GM19468 (cell line): Measurements from ENCODE around the gene PEMT.
"Not testable (repeated sequence)": the region's sequence is repeated elsewhere in the genome, so short reads cannot be mapped to it uniquely, and the experiment has no call there.

Source experiments
- ATAC-seq: cut with Tn5 transposase; IDR thresholded peaks from one replicate; pipeline ENCODE4 v1.9.1; 2021; ENCODE audit warnings: mild to moderate bottlenecking, moderate library complexity, moderate number of reproducible peaks; ENCODE audit not compliant: unreplicated experiment; ENCODE audit errors: extremely low read depth

PEMT gene

DNA sequence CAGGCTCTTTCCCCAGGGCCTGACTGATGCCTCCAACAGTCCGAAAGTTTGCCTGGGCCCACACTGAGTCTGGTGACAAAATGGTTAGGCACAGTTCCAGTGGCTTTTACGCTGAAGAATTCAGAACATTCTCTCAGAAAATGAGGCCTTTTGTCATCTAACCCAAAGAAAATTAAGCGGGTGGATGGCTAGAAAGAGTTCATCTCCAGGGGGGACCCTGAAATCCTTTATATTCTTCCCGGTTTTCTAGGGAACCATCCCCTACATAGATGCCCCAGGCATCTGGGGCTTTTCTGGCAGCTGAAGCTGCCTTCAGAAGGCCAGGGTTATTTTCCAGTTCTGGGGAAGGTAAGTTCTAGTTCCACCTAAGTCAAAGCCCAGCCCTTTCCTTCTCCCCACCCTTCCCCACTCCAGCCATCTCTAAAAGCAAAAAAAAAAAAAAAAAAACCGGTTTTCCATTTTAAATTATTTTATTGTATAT lies 97.5 kb downstream of the PEMT start:
- no peak for ATAC-seq

DNA sequence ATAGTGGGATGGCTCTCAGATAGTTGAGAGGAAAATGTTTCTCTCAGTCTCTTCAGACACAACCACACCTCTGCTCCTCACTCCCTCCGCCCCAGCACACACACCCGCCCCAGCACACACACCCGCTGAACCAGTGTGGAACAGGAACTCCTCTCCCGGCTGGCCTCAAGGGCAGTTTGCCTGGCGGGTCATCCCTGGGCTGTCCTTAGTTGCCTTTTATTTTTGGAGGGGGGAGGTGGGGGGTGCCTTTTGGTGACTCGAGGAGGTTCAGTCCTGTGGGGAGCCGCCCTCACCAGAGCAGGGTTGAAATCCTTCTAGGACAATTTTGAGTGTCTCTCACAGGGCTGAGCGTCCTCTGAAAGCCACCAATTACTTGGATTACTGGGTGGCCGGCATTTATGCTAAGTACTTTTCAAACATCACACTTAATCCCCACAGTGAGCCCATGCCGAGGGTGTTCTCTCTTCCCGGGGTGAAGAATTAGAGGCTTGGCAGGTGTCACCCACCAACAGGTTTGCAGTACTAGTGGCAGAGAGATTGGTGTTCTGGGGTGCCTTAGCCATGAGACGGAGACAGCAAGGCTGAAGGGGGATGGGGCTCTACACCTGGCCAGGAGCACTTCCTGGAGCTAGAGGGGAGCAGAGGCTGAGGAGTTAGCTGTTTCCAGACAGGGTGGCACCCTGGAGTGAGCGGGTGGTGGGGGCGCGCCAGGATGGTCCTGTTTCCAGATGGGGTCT lies 98.1 kb downstream of the PEMT start:
- no peak for ATAC-seq

DNA sequence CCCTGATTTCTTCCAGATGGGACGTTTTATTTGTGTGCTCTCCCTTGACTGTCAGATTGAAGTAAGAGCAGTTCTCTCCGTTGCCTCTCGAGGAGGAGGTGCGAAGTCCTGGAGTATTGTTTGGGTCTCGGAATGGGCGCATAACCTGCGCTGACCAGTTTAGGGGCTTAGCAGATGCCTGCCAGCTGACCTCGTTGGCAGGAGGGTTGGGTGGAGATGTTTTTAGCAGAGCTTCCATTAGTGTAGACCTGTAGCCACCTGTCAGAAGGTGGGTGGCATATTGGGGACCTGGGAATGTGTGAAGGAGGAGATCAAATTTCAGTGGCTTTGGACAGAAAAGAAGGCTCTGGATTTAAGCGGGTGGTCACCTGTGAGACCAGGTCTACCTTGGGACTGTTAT lies 98.9 kb downstream of the PEMT start:
- ATAC-seq, result no peak

DNA sequence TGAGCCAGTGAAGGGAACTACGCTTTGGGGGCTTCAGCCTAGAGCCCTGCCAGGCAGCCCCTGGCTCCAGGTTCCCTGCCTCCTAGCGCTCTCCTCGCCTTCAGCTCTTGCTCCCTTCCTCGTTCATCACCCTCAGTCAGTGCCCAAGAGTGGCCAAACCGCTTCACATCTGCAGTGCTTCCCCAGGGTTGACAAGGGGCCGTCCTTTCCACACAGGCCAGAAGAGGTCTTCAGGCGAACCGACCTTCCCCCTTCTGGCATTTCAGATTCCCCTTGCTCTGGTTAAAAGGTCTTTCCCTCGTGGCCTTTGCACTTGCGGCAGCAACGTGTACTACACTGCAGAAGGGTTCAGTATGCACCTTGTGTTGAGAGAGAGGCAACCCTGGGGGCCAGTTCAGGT lies 99.4 kb downstream of the PEMT start:
- ATAC-seq, result no peak

DNA sequence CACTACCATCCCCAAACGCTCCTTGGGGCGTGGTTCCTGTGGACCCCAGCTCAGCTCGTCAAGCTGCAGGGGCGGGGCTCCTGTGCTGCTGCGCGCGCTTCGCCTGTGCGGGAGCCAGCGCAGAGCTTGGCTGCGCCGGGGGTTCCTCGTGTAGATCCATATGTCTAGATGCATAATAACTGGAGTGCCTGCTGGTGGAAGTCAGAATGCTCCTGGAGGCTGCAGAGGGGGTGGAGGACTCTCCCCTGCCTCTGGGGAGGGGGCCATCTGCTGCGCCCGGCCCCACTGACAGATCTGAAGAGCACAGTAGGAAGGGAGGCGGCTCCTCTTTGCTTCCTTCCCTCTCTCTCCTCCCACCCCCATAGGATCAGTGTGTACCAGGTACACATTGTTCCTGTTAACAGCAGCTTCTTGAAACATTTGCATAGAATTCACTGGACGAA lies 99.9 kb downstream of the PEMT start:
- no peak for ATAC-seq

DNA sequence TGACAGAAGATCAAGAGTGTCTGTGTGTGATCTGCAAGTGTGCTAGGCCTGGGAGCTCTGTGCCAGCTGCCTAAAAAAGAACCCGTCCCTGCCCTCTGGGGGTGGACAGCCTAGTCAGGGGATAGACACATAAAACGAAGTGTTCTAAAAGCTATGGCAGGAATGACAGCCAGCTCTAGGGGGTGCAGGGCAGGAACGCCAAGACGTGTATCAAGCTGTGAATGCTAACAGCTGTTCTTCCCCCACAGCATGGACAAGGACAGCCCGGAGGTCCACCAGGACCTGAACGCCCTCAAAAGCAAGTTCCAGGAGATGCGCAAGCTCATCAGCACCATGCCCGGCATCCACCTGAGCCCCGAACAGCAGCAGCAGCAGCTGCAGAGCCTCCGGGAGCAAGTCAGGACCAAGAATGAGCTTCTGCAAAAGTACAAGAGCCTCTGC lies 100.5 kb downstream of the PEMT start:
- ATAC-seq, result no peak

DNA sequence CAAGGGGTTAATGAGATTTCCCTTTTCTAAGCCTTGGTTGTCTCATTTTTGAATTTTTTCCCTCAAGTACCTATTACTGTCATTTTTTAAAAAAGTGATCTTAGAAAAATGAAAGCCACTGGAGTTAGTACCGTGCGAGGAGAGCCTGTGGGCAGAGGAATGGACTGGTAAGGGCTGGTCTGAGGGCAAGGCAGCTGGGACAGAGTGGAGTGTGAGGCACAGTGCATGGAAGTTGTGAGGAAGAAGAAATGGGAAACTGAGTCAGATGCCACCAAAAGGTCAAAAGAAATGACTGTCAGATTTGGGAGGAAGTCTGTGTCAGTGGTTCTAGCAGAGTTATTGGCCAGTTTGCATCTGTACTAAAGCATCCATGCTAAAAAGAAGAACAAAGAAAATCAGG lies 103.5 kb downstream of the PEMT start:
- no peak for ATAC-seq

DNA sequence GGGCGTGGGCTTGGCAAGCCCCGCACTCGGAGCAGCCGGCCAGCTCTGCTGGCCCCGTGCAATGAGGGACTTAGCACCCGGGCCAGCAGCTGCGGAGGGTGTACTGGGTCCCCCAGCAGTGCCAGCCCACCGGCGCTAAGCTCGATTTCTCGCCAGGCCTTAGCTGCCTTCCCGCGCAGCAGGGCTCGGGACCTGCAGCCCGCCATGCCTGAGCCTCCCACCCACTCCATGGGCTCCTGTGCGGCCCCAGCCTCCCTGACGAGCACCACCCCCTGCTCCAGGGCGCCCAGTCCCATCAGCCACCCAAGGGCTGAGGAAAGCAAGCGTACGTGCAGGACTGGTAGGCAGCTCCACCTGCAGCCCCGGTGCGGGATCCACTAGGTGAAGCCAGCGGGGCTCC lies 105.1 kb downstream of the PEMT start:
- not testable (repeated sequence) for ATAC-seq

DNA sequence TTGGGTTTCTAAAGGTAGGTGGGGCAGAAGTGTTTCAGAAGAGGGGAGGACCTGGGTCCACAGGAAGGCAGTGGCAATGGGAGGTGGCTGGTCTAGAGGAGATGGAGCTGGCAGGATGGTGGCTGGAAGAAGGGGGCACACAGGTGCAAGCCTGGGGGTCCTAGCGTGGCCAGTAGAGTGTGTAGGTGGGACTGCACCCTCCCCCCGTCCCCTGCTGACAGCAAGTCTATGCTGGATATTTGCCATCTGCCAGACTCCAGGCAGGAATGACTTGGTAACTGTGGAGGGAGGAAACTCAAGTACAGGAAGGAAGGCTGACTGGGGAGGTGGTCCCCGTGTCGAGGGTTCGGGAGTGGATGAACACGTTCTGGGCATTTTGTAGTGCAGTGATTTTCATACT lies 106.1 kb downstream of the PEMT start:
- ATAC-seq, result no peak

DNA sequence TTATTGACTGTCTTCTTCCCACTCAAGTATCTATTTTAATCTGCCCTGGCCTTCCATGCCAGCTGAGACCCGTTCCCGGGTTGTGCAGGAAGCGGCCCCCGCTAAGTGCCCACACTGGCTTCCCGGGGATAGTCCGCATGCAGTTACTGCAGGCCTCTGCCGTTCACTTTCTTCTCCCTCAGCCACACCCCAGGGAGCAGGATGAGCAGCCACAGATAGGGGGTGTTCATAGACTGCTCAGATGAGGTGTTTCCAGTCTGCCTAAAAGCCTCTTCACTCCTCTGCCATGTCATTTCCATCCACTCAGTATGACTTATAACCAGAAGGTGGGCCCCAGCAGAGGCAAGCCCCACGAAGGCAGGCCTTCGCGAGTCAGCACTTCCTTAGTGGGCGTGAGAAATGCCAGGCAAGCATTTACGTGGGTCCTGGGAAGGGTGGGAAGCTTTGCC lies 107.0 kb downstream of the PEMT start:
- no peak for ATAC-seq

DNA sequence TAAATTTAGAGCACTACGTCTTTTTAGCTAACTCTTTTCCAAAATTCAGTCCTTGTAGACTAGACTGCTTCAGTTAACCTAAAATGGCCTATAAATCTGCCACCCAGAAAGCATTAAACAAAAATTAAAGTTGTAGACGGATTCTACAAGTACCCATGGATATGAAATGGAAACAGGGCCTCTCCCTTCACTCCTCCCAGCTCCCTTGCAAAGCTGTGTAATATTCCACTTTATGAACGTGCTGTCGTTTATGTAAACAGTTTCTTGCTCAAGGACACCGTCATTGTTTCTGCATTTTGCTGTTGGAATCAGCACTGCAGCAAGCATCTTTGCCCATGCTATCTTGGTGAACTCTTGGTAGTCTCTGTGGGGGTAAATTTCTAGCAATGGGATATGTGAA lies 109.6 kb downstream of the PEMT start:
- ATAC-seq, result no peak

DNA sequence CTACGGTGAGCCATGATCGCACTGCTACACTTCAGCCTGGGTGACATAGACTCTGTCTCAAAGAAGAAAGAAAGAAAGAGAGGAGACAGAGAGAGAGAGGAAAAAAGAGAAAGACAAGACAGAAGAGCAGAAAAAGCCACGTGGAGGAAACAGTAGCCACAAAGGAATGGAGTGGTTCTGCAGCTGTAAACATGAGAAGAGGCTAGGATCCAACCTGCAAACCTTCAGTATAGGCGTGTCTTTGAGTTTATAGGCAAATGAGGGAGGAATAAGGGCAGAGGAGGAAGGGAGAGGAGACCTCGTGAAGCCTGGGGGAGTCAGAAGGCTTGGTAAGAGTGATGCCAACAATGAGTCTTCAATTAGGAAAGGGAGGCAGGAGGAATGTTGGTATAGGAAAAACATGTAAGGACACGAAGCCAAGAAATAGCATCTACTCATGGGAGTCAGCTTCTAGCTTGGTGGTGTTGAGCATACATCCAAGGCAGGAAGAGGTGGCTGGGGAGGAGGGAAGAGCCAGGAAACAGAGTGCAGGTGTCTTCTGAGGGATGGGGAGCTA lies 110.8 kb downstream of the PEMT start:
- no peak for ATAC-seq

DNA sequence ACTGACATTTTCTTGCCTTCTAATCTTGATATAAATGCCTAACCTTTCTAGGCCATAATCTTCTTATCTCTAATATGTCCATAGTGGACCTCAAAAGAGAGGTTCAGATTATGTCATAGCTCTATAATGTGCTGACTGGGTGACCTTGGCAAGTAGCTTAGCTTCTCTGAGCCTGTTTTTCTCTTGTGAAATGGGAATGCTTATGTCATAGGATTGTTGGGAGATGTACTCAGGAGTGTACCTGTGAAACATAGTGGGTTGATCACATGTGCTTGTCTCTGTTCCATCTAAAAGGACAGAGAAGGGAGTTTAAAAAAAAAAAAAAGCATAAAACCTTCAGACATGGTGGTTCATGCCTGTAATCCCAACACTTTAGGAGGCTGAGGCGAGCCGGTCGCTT lies 112.3 kb downstream of the PEMT start:
- ATAC-seq, result no peak

DNA sequence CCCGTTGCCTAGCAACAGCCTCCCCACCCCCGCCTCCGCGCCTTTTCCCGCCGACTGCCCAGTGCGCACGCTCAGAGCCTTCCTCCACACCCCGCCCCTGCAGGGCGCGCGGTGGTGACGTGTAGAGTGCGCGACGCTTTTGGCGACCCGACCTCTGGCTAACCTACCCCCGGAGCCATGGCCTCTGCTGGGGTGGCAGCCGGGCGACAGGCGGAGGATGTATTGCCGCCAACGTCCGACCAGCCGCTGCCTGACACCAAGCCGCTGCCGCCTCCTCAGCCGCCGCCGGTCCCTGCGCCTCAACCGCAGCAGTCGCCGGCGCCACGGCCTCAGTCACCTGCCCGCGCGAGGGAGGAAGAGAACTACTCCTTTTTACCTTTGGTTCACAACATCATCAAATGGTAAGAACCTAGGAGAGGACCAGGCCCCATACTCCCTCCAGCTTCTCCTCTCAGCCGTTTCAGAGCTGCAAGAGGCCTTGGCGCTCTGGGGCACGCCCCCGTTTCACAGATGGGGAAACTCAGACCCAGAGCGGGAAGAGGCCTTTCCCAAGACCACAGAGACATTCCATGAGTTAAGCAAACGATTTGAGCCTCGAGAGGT lies 114.5 kb downstream of the PEMT start, which contains the start of gene MED9:
MED9 (plus strand) TSS at position 136 of the 603 bp plus-strand sequence; CDS start at position 178, 42 bp downstream.
- ATAC-seq, result no peak

DNA sequence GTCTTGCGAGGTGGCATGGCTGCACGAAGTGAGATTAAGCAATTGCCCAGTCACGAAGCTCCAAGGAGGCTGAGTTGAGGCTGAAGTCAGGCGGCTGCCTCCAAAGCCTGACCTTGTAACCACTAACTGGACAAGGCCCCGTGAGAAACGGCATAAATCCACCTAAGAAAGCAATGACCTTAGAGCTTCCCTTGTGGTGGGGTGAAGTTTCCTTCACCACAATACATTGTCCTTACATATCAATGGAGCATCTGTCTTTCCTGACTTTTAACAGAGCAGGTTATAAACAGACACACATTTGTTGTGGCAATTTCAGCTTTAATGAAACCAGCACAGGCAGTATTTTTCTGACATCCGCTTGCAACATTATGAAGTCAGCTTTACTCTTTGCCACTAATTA lies 117.2 kb downstream of the PEMT start:
- ATAC-seq, result no peak

DNA sequence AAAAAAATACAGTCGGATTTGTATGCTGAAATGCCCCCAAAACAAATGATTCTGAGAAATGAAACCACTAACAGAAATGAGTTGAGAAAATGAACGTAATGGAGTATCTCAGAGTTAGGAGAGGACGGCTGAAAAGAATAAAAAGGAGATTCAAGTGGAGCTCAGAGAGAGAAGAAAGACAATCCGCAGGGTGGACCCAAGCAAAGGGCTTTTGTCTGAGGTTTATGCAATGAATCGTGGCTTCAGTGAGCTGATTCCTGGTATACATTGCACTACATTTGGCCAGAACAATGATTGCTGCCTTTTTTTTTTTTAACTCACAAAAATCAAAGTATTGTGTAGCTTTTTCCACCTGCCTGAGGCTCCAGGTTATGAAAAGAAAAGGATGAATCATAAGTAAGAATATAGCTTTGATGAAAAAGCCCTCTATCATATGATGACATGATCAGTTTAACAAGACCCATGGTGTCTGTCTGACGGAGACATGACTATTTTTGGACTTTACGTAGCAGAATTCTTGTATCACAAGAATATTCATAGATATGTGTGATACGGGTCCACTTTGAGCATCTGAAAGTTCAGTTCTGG lies 119.1 kb downstream of the PEMT start:
- no peak for ATAC-seq

DNA sequence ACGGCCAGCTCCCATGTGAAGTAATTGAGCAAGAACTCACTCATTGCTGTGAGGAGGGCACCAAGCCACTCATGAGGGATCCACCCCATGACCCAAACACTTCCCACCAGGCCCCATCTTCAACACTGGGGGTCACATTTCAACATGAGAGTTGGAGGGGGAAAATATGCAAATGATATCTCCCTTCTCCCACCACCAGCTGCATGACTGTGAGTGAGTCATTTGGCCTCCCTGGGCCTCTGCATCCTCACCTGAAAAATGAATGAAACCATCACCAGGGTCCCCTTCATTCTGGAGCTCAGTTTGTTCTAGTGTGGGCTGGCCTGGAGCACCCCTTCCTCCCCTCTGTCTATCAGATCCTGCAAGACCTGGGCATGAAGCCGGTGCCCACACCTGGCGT lies 121.5 kb downstream of the PEMT start:
- ATAC-seq, result no peak

DNA sequence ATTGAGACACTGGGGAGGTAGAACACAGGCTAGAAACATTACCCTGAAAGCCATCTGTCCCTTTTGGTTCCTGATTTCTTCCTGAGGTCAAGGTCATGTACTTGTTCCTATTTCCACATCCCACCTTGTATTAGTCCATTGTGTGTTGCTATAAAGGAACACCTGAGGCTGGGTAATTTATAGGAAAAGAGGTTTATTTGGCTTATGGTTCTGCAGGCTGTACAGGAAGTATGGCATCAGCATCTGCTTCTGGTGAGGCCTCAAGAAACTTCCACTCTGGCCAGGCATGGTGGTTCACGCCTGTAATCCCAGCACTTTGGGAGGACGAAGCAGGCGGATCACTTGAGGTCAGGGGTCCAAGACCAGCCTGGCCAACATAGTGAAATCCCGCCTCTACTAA lies 122.2 kb downstream of the PEMT start:
- no peak for ATAC-seq

DNA sequence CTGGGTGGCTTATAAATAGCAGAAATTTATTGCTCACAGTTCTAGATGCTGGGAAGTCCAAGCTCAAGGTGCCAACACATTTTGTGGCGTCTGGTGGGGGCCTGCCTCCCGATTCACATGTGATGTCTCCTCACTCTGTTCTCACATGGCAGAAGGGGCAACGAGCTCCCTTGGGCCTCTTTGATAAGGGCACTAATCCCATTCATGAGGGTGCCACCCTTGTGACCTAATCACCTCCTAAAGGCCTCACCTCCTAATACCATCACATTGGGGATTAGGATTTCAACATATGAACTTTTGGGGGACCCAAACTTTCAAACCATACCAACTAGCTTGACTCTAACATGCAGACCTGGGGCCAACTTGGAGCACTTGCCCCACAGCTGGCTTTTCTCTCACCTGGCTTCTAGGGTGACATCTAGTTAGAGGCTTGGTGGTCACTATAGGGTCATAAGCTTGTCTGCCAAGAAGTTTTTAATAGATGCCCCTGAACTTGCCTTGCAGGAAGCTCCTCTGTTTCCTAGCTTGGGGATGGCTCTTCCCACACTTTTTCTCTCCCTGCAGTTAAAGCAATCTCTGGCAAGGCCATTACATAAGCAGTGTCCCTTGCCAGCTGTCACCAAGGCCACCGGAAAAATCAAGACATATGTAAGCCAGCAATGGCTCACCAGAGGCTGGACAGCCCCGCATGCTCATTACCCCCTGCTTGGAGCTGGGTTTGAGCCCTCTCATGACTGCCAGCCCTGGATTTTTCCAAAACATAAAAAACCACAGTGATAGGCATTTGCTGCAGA lies 123.1 kb downstream of the PEMT start:
- ATAC-seq, result no peak

DNA sequence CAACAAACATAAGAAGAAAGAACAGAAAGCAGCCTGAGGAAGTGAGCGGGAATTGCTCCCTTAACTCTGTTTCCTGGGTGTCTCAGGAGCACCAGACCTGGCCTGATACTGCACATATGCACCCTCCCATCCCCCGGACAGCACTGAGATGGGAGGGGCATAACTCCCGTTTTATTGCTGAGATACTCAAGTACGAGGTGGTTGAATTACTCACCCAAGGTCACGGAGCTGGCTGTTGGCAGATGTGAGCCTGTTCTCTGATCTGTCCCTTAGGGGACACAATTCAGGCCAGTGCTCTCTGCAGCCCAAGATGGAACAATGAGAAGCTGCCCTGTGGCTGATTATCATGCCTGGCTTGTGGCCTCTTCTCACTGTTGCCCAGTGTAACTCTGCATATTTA lies 123.8 kb downstream of the PEMT start:
- no peak for ATAC-seq
